Vagina (tissue), 2 donors: Measurements from ENCODE around the gene REXO1.

Experiments
- POLR2A ChIP-seq, 2 donors: fragments of 450-650 bp; IDR thresholded peaks; one replicate each; pipeline ENCODE4 v1.6.1; 2017; ENCODE audit warnings: antibody characterized with exemption in 2 of 2, mild to moderate bottlenecking in 2 of 2, moderate library complexity in 2 of 2
- POLR2AphosphoS5 ChIP-seq, 2 donors: sonication (generic); formaldehyde crosslinking; IDR thresholded peaks; one replicate each; pipeline ENCODE4 v1.9.0; 2017; ENCODE audit warnings: antibody characterized with exemption in 2 of 2, mild to moderate bottlenecking in 2 of 2, low read depth in 1 of 2; ENCODE audit not compliant: insufficient read depth in 1 of 2
- TF ChIP-seq, protein P1 (sequence below), 3 experiments: fragments of 450-650 bp in 2 of 3; fragments of 200-600 bp in 1 of 3; sonication (generic) in 1 of 3; IDR thresholded peaks; one replicate each; pipeline ENCODE4 v1.5.1; 2017 to 2019; ENCODE audit warnings: antibody characterized with exemption in 3 of 3, mild to moderate bottlenecking in 2 of 3, moderate library complexity in 2 of 3

- TF ChIP-seq, protein P1, sequence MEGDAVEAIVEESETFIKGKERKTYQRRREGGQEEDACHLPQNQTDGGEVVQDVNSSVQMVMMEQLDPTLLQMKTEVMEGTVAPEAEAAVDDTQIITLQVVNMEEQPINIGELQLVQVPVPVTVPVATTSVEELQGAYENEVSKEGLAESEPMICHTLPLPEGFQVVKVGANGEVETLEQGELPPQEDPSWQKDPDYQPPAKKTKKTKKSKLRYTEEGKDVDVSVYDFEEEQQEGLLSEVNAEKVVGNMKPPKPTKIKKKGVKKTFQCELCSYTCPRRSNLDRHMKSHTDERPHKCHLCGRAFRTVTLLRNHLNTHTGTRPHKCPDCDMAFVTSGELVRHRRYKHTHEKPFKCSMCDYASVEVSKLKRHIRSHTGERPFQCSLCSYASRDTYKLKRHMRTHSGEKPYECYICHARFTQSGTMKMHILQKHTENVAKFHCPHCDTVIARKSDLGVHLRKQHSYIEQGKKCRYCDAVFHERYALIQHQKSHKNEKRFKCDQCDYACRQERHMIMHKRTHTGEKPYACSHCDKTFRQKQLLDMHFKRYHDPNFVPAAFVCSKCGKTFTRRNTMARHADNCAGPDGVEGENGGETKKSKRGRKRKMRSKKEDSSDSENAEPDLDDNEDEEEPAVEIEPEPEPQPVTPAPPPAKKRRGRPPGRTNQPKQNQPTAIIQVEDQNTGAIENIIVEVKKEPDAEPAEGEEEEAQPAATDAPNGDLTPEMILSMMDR (IDR thresholded peaks at IDR 0.05): no peak
- TF ChIP-seq POLR2AphosphoS5 (IDR thresholded peaks at IDR 0.05; ENCODE audit: insufficient read depth in 1 of 2, low read depth in 1 of 2): no peak
- no peak for TF ChIP-seq POLR2A (IDR thresholded peaks at IDR 0.05)
Measured at GRCh38 chr19:1804858-1805257, 43.4 kb downstream of the REXO1 start.
